DND-41 (cell line): ENCODE results near the gene RNASE8.

ENCODE experiments used
- EZH2 ChIP-seq: IDR thresholded peaks from 3 replicates; pipeline ENCODE4 v1.6.1; 2012; ENCODE audit warnings: borderline replicate concordance, low read depth, mild to moderate bottlenecking, moderate library complexity, low read length, inconsistent platforms; ENCODE audit not compliant: severe bottlenecking
- TF ChIP-seq, protein P1 (sequence below): IDR thresholded peaks from 2 replicates; pipeline ENCODE4 v1.5.1; 2012; ENCODE audit warnings: borderline replicate concordance, low read length, moderate library complexity, mild to moderate bottlenecking; ENCODE audit not compliant: poor library complexity, severe bottlenecking; ENCODE audit errors: extremely low read depth

DNA sequence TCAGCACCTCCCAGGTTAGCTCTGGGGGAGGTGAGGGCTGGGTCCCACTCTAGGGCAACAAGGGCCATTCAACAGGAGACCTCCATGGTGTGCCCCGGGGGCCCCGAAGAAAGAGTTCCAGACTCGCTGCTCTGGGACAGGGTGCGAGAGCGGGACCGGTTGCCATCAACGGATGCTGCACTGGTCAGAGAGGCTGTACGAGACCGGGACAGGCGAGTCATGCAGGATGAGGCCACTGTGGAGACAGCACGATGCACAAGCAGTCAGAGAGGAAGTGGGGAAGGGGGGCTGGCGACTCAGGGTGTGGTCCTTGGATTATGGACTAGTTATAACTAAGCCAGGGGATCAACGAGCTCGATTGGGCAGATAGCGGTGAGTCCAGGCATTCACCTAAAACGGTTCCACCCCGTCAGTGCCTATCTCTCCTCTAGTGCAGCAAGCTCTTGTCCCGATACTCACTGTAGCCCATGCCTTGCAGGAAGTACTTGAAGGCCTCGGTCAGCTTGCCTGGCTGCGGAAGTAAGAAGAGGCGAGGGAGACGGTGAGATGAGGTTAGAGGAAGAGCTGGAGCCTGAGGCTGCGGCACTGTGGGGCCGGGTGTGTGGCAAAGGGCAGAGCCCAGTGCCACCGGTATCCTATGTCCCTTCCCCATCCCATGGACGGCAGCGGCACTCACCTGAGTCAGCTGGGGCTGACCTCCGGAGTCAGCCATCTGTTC, 39.9 kb upstream of the RNASE8 start:
- TF ChIP-seq EZH2: no peak
- TF ChIP-seq, protein P1, sequence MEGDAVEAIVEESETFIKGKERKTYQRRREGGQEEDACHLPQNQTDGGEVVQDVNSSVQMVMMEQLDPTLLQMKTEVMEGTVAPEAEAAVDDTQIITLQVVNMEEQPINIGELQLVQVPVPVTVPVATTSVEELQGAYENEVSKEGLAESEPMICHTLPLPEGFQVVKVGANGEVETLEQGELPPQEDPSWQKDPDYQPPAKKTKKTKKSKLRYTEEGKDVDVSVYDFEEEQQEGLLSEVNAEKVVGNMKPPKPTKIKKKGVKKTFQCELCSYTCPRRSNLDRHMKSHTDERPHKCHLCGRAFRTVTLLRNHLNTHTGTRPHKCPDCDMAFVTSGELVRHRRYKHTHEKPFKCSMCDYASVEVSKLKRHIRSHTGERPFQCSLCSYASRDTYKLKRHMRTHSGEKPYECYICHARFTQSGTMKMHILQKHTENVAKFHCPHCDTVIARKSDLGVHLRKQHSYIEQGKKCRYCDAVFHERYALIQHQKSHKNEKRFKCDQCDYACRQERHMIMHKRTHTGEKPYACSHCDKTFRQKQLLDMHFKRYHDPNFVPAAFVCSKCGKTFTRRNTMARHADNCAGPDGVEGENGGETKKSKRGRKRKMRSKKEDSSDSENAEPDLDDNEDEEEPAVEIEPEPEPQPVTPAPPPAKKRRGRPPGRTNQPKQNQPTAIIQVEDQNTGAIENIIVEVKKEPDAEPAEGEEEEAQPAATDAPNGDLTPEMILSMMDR: no peak
